Tibial artery (tissue), 4 donors: ENCODE measurements around the gene CCDC24.

Source experiments
- DNase-seq, 2 donors: peaks; one replicate each; pipeline ENCODE4 v3.0.0-alpha.2; 2019
- H3K27ac ChIP-seq, 2 donors: fragments of 200-600 bp; sonication (generic) in 1 of 2; 1 replicate in 1 of 2; 2 replicates in 1 of 2; pipeline ENCODE4 v1.5.1; 2018 to 2019; ENCODE audit warnings: mild to moderate bottlenecking in 1 of 2
- H3K27me3 ChIP-seq, 2 donors: fragments of 200-600 bp; sonication (generic) in 1 of 2; one replicate each; pipeline versions ENCODE4 v1.5.1 to v1.6.0; 2016 to 2019
- H3K36me3 ChIP-seq, 3 donors: fragments of 200-600 bp; sonication (generic) in 2 of 3; one replicate each; pipeline ENCODE4 v1.5.1; 2016 to 2019; ENCODE audit warnings: mild to moderate bottlenecking in 2 of 3
- H3K4me1 ChIP-seq, 4 donors: fragments of 200-600 bp; sonication (generic) in 2 of 4; 1 replicate in 3 of 4; 2 replicates in 1 of 4; pipeline ENCODE4 v1.5.1; 2016 to 2019
- H3K4me3 ChIP-seq, 2 donors: fragments of 200-600 bp; sonication (generic) in 1 of 2; 1 replicate in 1 of 2; 2 replicates in 1 of 2; pipeline ENCODE4 v1.5.1; 2018 to 2019; ENCODE audit warnings: mild to moderate bottlenecking in 2 of 2
- H3K9me3 ChIP-seq, 3 donors: fragments of 200-600 bp; sonication (generic) in 1 of 3; one replicate each; pipeline ENCODE4 v1.5.1; 2016 to 2019
- CTCF ChIP-seq, 2 experiments: fragments of 200-600 bp in 1 of 2; fragments of 450-650 bp in 1 of 2; IDR thresholded peaks; one replicate each; pipeline ENCODE4 v1.5.1; 2017 to 2019; ENCODE audit warnings: antibody characterized with exemption in 2 of 2, mild to moderate bottlenecking in 1 of 2, moderate library complexity in 1 of 2
- intact Hi-C: fragments of 100-400 bp; cut with DNase I; formaldehyde crosslinking; loops from one replicate; pipeline ENCODE4 v1.15.0; 2023; ENCODE audit warnings: low total_unique reads

The CCDC24 gene

GRCh38 chr1:44016041-44016889 lies 24.9 kb downstream of the CCDC24 start:
- no peak for TF ChIP-seq CTCF (IDR thresholded peaks at IDR 0.05)
- no peaks in the 10 kb centered on the region for H3K9me3 ChIP-seq
- no peak overlapping the region for H3K4me3 ChIP-seq
- intact Hi-C loops: no loop called here
- peak overlapping the region in 1 of 2 donors; percentile 32 for H3K27ac ChIP-seq
- peaks cover 0 to 32% (median 24%) of the 10 kb centered on the region in 4 donors for H3K4me1 ChIP-seq
- no peaks in the 10 kb centered on the region for H3K36me3 ChIP-seq
- DNase-seq: no peak
- H3K27me3 ChIP-seq: no peaks in the 10 kb centered on the region

GRCh38 chr1:44016890-44017400 lies 25.5 kb downstream of the CCDC24 start:
- peaks cover 0 to 32% (median 24%) of the 10 kb centered on the region in 4 donors for H3K4me1 ChIP-seq
- H3K36me3 ChIP-seq: no peaks in the 10 kb centered on the region
- TF ChIP-seq CTCF (IDR thresholded peaks at IDR 0.05): no peak
- no peaks in the 10 kb centered on the region for H3K27me3 ChIP-seq
- intact Hi-C loops: no loop called here
- no peak for DNase-seq
- H3K27ac ChIP-seq: no peak overlapping the region
- H3K9me3 ChIP-seq: no peaks in the 10 kb centered on the region
- H3K4me3 ChIP-seq: no peak overlapping the region

GRCh38 chr1:44019466-44019948 lies 28.1 kb downstream of the CCDC24 start:
- Histone ChIP-seq H3K27ac (no peak overlapping the region), H3K4me1 (peaks cover 0 to 19% (median 18%) of the 10 kb centered on the region in 4 donors), H3K4me3 (no peak overlapping the region), H3K9me3 (no peaks in the 10 kb centered on the region), H3K36me3 (peaks cover 0 to 6% (median 5%) of the 10 kb centered on the region in 3 donors), H3K27me3 (no peaks in the 10 kb centered on the region)
- intact Hi-C loops: no loop called here
- TF ChIP-seq CTCF (IDR thresholded peaks at IDR 0.05): no peak
- DNase-seq: no peak

GRCh38 chr1:44020464-44020863 lies 29.1 kb downstream of the CCDC24 start:
- no peak overlapping the region for H3K27ac ChIP-seq
- H3K9me3 ChIP-seq: no peaks in the 10 kb centered on the region
- intact Hi-C loops: no loop called here
- no peak for DNase-seq
- TF ChIP-seq CTCF (IDR thresholded peaks at IDR 0.05): no peak
- no peak overlapping the region for H3K4me3 ChIP-seq
- H3K4me1 ChIP-seq: peaks cover 0 to 10% (median 9%) of the 10 kb centered on the region in 4 donors
- peaks cover 0 to 6% (median 5%) of the 10 kb centered on the region in 3 donors for H3K36me3 ChIP-seq
- no peaks in the 10 kb centered on the region for H3K27me3 ChIP-seq

- DNase-seq: no peak
- H3K9me3 ChIP-seq: no peaks in the 10 kb centered on the region
- no peaks in the 10 kb centered on the region for H3K27me3 ChIP-seq
- H3K27ac ChIP-seq: no peak overlapping the region
- H3K4me1 ChIP-seq: peaks cover 0 to 3% (median 3%) of the 10 kb centered on the region in 4 donors
- intact Hi-C loops: no loop called here
- H3K4me3 ChIP-seq: no peak overlapping the region
- no peak for TF ChIP-seq CTCF (IDR thresholded peaks at IDR 0.05)
- H3K36me3 ChIP-seq: peaks cover 0 to 6% (median 5%) of the 10 kb centered on the region in 3 donors
Observed at GRCh38 chr1:44021156-44021555, 29.8 kb downstream of the CCDC24 start.
